Measurements from ENCODE around the gene DPP6. TPM values are rescaled to one million over a fixed set of nuclear protein-coding genes. Genes with fewer than 3 reads are reported as not detected.

The DPP6 gene
- polyA plus RNA-seq, 1 donor (not counting 4 experiments of a cell fraction or from before 2014, with no cell fraction given): not detected

- FAIRE-seq (no peak), DNase-seq (ENCODE audit: low read depth, low spot score) (no peak)
- no peaks in the 10 kb centered on the region for H3K36me3 ChIP-seq (ENCODE audit: control insufficient read depth in 2 of 2, extremely low read depth in 1 of 2, insufficient read depth in 2 of 2, low read length in 2 of 2)
- H3K9ac ChIP-seq (ENCODE audit: control insufficient read depth, extremely low read depth, insufficient read depth, low read length): no peak overlapping the region
- H3K27ac ChIP-seq (ENCODE audit: control insufficient read depth, insufficient read depth, low read length): no peak overlapping the region
- H3K4me3 ChIP-seq (ENCODE audit: control insufficient read depth in 2 of 3, extremely low read depth in 1 of 3, insufficient read depth in 2 of 3, low read depth in 1 of 3, low read length in 3 of 3): no peak overlapping the region
- H3K9me1 ChIP-seq (ENCODE audit: control insufficient read depth, extremely low read depth, insufficient read depth, low read length): no peaks in the 10 kb centered on the region
- no peaks in the 10 kb centered on the region for H4K20me1 ChIP-seq (ENCODE audit: control insufficient read depth, extremely low read depth, insufficient read depth, low read length)
- no peaks in the 10 kb centered on the region for H3K79me2 ChIP-seq (ENCODE audit: control insufficient read depth, insufficient read depth, low read length)
- H3K4me2 ChIP-seq (ENCODE audit: control insufficient read depth, extremely low read depth, insufficient read depth, low read depth, low read length): no peak overlapping the region
- no peaks in the 10 kb centered on the region for H3K4me1 ChIP-seq (ENCODE audit: control insufficient read depth, extremely low read depth, insufficient read depth, low read length)
- H3K27me3 ChIP-seq (ENCODE audit: control insufficient read depth, extremely low read depth, insufficient read depth, low read length): no peaks in the 10 kb centered on the region
- TF ChIP-seq CTCF (optimal IDR thresholded peaks at IDR 0.05 in 1 of 3, IDR thresholded peaks at IDR 0.05 in 1 of 3, conservative IDR thresholded peaks at IDR 0.05 in 1 of 3; ENCODE audit: extremely low read depth in 1 of 3, insufficient read depth in 2 of 3, low read length in 3 of 3) (no peak), EZH2 (IDR thresholded peaks at IDR 0.05; ENCODE audit: low read length) (no peak)
- no peak overlapping the region for H2AFZ ChIP-seq (ENCODE audit: control insufficient read depth, low read length)
- H3K9me3 ChIP-seq (ENCODE audit: control insufficient read depth, low read depth, low read length): no peaks in the 10 kb centered on the region
- dilution Hi-C loops (cut with MboI; ENCODE audit: extremely low pct_ligation_motif_present, low sequenced_read_pairs): no loop called here
Observed at GRCh38 chr7:154812027-154812426, 759.8 kb downstream of the DPP6 start.

DNA sequence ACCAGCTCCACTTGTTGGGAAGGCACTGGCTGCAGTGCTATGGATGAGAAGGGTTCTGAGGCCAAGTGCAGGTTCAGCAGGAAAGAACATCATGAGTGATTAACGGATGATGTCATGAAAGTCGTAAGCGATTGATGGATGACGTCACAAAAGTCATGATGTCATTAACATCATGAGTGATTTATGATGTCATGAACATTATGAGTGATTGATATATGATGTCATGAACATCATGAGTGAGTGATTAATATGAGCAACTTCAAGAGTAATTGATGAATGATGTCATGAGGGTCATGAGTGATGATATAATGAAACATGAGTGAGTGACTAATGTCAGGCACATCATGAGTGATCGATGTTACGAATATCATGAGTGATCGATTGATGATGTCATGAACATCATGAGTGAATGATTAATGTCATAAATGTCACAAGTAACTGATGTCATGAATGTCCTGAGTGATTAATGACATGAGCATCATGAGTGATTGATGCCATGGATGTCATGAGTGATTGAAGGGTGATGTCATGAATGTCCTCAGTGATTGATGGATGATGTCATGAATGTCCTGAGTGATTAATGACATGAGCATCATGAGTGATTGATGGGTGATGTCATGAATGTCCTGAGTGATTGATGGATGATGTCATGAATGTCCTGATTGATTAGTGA, 765.2 kb downstream of the DPP6 start:
- no peak for DNase-seq (ENCODE audit: low read depth, low spot score)
- H2AFZ ChIP-seq (ENCODE audit: control insufficient read depth, low read length): no peak overlapping the region
- H3K27ac ChIP-seq (ENCODE audit: control insufficient read depth, insufficient read depth, low read length): no peak overlapping the region
- no peak overlapping the region for H3K4me2 ChIP-seq (ENCODE audit: control insufficient read depth, extremely low read depth, insufficient read depth, low read depth, low read length)
- dilution Hi-C loops (cut with MboI; ENCODE audit: extremely low pct_ligation_motif_present, low sequenced_read_pairs): no loop called here
- TF ChIP-seq CTCF (optimal IDR thresholded peaks at IDR 0.05 in 1 of 3, IDR thresholded peaks at IDR 0.05 in 1 of 3, conservative IDR thresholded peaks at IDR 0.05 in 1 of 3; ENCODE audit: extremely low read depth in 1 of 3, insufficient read depth in 2 of 3, low read length in 3 of 3) (no peak), EZH2 (IDR thresholded peaks at IDR 0.05; ENCODE audit: low read length) (no peak)
- no peaks in the 10 kb centered on the region for H4K20me1 ChIP-seq (ENCODE audit: control insufficient read depth, extremely low read depth, insufficient read depth, low read length)
- no peaks in the 10 kb centered on the region for H3K27me3 ChIP-seq (ENCODE audit: control insufficient read depth, extremely low read depth, insufficient read depth, low read length)
- H3K9me3 ChIP-seq (ENCODE audit: control insufficient read depth, low read depth, low read length): peaks cover 4% of the 10 kb centered on the region
- FAIRE-seq: no peak
- no peak overlapping the region for H3K4me3 ChIP-seq (ENCODE audit: control insufficient read depth in 2 of 3, extremely low read depth in 1 of 3, insufficient read depth in 2 of 3, low read depth in 1 of 3, low read length in 3 of 3)
- H3K79me2 ChIP-seq (ENCODE audit: control insufficient read depth, insufficient read depth, low read length): no peaks in the 10 kb centered on the region
- H3K9me1 ChIP-seq (ENCODE audit: control insufficient read depth, extremely low read depth, insufficient read depth, low read length): no peaks in the 10 kb centered on the region
- H3K36me3 ChIP-seq (ENCODE audit: control insufficient read depth in 2 of 2, extremely low read depth in 1 of 2, insufficient read depth in 2 of 2, low read length in 2 of 2): no peaks in the 10 kb centered on the region
- no peaks in the 10 kb centered on the region for H3K4me1 ChIP-seq (ENCODE audit: control insufficient read depth, extremely low read depth, insufficient read depth, low read length)
- no peak overlapping the region for H3K9ac ChIP-seq (ENCODE audit: control insufficient read depth, extremely low read depth, insufficient read depth, low read length)

All from keratinocyte (primary cell).